GM19455 (cell line): ENCODE data around the gene ASB18.

ENCODE experiments used
- ATAC-seq: cut with Tn5 transposase; IDR thresholded peaks from one replicate; pipeline ENCODE4 v1.9.1; 2021; ENCODE audit not compliant: unreplicated experiment

Gene ASB18

GRCh38 chr2:236164925-236165841 is 99.0 kb downstream of the ASB18 start:
- no peak for ATAC-seq

DNA sequence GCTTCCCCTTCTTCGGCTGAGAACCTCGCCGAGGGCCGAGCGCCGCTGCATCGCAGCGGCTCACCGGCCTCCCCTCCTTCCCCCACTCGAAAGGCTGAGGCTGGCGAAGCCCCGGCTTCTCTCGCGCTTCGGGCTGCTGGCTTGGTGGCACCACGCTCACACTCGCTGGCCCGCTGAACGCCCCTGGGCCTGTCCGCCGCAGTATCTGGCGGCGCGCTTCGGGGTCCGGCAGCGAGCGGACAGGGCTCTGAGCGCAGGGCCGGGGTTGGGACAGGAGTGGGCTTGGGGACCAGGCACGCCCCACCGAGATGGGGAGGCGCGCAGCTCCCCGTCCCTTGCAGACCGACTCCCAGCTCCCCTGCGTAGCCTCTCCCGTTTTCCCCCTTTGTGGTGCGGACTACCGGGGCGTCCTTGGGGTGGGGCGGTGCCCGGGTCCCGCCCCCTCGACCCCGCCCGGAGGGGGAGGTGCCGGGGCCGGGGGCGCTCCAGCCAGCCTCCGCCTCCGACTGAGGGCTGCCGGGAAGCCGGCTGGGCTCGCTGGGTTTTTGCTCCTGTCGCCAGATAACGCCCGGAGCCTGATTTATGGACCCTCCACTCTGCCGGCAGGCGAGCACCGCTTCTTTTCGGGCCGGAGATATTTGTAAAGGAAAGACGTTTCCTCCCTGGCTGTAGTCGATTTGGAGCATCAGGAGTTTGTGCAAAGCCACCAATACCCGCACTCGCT is 99.8 kb downstream of the ASB18 start:
- no peak for ATAC-seq

GRCh38 chr2:236163471-236164200 is 100.6 kb downstream of the ASB18 start:
- no peak for ATAC-seq

- no peak for ATAC-seq
These were observed 101.2 kb downstream of the ASB18 start for GRCh38 chr2:236162882-236163470.

DNA sequence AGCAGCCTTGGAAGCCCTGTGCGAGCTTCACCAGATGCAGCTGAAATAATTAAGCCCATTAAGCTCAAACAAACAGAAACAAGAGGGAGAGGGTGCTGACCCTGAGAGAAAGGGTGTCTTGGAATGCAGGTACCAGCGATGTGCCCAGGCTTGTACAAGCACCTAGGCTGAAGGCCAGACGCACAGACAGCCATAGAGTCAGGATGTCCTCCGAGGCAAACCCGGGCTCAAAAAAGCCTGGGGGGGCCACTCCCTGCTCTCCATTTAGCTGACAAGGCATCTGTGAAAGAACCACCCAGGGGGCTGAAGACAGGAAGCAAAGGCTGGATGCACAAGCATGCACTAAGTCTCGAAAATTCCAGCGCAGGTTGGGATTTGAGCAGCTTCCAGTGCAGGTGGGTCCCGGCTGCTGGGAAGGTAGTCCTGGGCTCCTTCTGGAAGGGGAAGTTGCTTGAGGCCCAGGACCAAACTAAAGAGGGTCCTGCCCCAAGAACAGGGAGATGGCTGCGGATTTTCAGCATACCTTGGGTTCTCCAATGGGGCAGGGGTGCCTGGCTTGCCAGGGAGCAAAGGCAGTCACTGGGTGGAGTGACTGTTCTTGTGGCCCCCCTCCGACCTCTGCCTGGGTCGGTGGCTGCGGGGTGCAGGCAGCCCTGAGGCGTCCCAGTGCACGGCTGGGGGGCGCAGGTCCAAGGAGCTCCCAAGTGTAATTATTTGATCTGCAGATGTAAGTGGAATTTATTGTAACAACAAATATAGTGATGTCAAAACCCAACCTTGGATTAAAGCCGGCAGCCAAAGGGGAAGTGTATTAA is 102.0 kb downstream of the ASB18 start:
- no peak for ATAC-seq

DNA sequence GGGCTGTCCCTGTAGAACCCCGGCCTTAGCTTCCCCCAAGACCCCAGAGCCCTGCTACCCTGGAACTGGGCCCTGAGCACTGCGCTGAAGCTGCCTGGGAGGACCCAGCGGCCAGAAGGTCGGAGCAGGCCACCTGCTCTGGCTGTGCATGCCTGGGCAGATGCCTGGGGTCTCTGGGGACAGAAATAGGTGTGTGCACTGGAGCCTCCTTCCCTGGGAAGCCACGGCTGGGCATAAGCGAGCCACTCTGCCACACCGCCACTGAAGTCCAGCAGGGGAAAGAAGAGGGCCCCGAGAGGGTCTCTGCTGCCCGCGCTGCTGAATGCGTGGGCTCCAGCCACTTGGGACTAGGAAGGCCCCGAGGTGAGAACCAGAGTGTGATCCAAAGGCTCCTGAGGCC is 102.7 kb downstream of the ASB18 start:
- no peak for ATAC-seq

DNA sequence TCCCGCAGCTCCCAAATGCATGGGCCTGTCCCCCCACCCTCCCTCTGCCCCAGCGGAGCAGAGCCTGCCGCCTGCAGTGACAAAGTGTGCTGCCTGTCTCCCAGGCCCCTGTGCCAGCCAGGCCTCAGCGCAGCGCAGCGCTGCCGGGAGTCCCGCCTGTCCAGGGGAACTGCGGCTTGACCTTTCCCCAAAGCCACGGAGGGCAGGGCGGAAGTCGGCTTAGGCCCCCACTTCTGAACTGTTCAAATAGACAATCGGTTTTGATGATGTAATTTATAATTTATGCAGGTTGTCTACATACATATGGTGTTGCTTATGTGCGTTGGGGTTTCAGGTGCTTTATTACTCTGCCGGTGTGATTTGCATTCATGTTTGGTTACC is 103.1 kb downstream of the ASB18 start:
- no peak for ATAC-seq

GRCh38 chr2:236160366-236161081 is 103.7 kb downstream of the ASB18 start:
- no peak for ATAC-seq

DNA sequence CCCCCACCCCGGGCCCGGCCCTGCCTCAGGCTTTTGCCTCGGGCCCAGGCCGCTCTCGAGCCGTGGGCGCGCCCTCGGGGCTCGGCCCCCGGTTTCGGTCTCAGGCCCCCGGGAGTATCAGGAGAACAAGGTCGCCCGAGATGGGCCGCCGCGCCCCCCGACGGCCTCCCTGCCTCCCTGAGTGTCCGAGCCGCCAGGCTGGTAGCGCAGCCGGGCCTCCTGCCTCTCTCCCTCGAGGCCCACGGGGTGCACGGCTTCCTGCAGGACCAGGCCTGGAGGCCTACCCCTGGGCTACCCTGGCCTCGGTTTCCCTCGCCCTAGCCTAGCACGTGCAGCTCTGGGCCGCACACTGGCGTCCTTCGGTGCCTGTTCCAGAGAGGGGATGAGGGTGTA is 104.4 kb downstream of the ASB18 start:
- no peak for ATAC-seq

DNA sequence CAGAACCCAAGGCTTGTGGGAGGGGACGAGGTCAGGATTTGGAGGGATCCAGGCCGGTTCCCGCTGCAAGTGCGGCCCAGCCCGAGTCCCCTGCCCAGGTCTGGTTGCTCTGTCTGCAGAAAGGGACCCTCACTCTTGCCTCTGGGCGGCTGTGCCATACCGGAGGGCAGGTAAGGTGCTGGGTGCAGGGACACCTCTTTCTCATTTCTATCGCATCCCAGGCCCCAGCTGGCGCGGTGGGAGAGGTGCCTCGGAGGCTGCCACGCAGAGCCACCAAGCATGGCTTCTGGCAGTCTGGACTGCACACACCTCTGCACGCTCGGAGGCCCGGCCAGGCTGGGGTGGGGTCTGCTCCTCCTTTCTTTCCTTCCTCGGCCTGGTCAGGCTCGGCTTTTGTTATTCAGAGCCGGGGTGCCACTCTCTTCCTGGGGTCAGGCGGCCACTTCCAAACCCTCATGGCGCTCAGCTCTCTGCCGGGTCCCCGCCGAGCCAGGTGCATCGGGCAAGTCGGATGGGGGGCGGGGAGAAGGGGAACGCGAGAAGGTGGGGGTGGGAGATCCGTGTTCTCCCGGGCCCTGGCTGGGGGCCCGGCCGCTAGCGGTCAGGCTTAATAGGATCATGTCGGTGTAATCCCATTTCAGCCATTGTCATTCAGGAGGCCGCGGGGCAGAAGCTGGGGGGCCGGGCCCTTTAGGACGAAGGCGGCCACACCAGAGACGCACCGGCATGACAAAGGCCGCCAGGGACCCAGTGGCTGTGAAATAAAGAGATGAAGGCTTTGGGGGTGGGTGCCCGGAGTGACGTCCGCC is 105.0 kb downstream of the ASB18 start:
- ATAC-seq, result no peak

- ATAC-seq, result no peak
These were observed 106.2 kb downstream of the ASB18 start for GRCh38 chr2:236157815-236158498.

DNA sequence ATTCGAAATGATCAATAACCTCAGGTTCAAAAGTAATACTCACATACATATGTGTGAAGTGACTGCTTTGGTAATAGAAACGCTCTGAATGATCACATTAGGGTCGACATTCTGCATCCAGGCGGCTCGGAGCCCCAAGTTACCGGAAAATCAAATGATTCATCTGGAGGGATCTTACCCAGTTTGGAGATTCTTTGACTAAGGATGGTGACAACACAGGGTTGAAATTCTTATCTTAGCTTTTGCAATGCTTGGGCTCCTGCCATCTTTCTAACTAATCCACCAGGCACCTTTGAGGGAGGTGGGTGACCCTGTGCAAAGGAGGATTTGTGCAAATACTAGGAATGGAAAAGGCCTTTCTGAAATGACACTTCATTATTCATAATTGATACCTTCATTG is 106.8 kb downstream of the ASB18 start:
- ATAC-seq, result no peak

GRCh38 chr2:236156860-236157194 is 107.4 kb downstream of the ASB18 start:
- no peak for ATAC-seq

DNA sequence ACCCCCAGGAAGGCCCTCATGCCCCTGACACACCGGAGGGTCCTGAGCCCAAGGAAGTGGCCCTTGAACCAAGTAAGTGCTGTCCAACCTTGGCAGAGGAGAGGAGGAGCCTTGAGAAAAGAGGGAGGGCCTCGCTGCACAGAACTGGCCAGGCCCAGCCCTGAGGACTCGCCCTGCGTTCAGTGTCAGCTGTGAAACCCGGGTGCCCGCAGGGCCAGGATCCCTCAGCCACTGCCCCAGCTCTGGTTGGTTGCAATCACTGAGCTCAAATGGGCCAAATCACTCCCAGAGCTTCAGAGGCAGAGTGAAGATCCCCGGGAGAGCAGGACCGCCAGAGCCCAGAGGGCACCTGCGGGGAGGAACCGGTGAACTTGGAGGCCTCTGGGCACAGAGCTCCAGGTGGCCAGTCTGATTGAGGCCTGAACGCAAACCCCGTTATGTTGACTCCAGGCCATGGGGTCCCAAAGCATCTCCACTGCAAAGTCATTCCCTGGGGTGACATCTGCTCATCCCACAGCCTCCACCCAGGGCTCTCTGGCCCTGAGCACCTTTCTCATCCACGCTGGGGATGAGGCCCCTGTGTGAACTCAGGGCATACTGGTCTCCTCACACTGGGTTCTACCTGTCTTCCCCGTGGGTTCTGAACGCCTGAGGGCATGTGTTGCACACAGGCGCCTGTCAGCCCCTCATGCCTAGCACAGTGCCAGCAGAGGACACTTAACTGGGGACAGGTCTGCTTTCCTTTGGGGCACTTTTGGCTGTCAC is 107.9 kb downstream of the ASB18 start:
- no peak for ATAC-seq

DNA sequence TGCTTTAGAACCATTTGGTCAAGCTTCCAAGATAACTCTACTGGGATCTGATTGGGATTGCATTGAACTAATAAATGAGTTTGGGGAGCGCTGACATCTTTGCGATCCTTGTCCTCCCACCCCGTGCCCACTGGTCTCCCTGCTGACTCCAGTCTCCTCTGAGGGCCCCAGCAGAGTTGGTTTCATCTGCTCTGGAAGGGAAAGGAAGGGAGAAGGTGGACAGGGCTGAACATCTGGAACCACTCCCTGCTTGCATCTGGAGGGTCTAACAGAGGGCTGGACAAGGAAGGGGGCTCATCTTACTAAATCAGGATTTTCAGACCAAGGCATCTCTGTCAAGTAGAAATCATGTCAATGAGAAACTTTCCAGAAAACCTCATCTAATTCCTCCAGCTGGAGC is 108.8 kb downstream of the ASB18 start:
- no peak for ATAC-seq

DNA sequence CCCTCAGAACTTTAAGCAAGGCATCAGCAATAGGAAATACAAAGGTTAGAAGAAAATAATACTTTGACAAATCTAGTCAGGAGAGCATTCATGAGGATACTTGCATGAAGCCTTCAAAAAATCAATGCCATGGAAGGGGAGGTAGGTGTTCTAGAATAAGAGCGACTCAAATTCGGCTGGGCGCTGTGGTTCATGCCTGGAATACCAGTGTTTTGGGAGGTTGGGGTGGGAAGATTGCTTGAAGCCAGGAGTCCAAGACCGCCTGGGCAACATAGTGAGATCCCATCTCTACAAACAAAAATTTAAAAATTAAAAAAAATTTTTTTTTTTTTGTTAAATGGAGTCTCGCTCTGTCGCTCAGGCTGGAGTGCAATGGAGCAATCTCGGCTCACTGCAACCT is 117.8 kb downstream of the ASB18 start:
- ATAC-seq, result no peak

DNA sequence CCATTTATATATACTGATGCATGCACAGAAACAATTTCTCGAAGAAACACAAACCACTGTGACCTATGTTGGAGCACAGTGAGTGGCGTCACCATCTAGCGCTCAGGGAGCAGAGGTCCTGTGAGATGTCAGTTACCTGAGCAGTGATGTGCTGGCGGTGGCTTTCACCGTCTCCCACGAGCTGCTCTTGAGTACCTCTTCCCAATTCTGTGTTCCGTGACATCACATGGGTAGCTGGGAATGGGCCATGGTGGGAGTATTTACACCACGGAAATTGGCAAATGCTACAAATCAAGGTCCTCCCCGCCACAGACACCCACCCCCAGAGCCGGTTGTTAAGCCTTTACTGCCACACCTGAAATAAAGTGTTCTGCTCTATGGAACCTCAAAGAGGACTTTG is 120.4 kb downstream of the ASB18 start:
- ATAC-seq, result no peak
